Adrenal gland (tissue), 5 donors: ENCODE results near the gene TCP11.

Source experiments
- CTCF ChIP-seq, 6 experiments: fragments of 450-650 bp in 4 of 6; fragments of 200-600 bp in 2 of 6; sonication (generic) in 1 of 6; IDR thresholded peaks; 1 replicate in 5 of 6; 2 replicates in 1 of 6; pipeline versions ENCODE4 v1.5.1 to v1.8.0; 2016 to 2021; ENCODE audit warnings: antibody characterized with exemption in 6 of 6, mild to moderate bottlenecking in 2 of 6, moderate library complexity in 1 of 6
- POLR2A ChIP-seq, 2 donors: fragments of 450-650 bp; IDR thresholded peaks; one replicate each; pipeline ENCODE4 v1.6.1; 2017; ENCODE audit warnings: antibody characterized with exemption in 2 of 2, mild to moderate bottlenecking in 2 of 2, moderate library complexity in 1 of 2
- donor health status: DM: no; HTN: no; CAD: no.

DNA sequence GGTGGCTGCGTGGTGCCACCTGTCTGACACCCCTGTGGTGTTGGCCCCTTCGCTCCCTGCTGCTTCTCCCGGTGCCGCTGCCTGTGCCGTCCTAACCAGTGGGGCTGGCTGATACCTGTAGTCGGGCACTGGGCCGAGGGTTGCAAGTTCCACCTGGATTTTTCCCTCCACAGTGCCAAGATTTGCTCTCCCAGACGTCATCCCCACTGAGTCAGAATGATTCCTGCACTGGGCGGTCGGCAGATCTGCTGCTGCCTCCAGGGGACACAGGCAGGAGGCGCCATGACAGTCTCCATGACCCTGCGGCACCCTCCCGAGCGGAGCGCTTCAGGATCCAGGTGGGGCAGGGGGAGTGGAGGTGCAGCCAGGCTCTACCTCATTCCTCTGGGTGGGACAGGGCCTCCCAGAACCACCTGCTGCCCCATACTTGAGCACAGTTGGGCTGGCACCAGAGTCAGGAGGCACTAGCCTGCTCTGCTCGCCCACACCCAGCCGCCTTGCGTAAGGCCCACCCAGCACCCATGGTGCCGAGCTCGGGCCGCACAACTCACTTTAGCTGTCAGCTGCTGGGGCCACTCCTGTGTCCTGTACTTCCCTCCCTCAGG lies 60.2 kb downstream of the TCP11 start:
- TF ChIP-seq CTCF (IDR thresholded peaks at IDR 0.05) = no peak
- no peak for TF ChIP-seq POLR2A (IDR thresholded peaks at IDR 0.05)
